ENCODE data around the gene CYTH1. TPM values are rescaled to one million over a fixed set of nuclear protein-coding genes. Genes with fewer than 3 reads are reported as not detected.
A peak's percentile ranks its signal among the peaks of the same experiment; 100 is the strongest.

CYTH1 gene
- total and polyA plus RNA-seq, 10 of the 15 experiments (the other 5 are each of a cell fraction or from before 2014, with no cell fraction given) = 6.6 to 188 (median 145) TPM

GRCh38 chr17:78800132-78800931 is 18.3 kb upstream of the CYTH1 start:
- Histone ChIP-seq H3K36me3 (ENCODE audit: control insufficient read depth in 2 of 2, insufficient read depth in 2 of 2, low read length in 1 of 2) (peaks cover 20 to 43% of the 10 kb centered on the region in 2 experiments), H3K9me3 (replicated peaks; ENCODE audit: control insufficient read depth, insufficient read depth, low read length) (no peaks in the 10 kb centered on the region), H3K4me3 (no peak overlapping the region), H3K4me2 (ENCODE audit: control insufficient read depth, insufficient read depth) (no peak overlapping the region), H3K9ac (ENCODE audit: control insufficient read depth, insufficient read depth, low read length) (no peak overlapping the region), H3K27ac (ENCODE audit: control insufficient read depth, insufficient read depth) (no peak overlapping the region), H3K4me1 (ENCODE audit: control insufficient read depth, insufficient read depth, low read length) (no peaks in the 10 kb centered on the region), H3K27me3 (replicated peaks in 1 of 2; ENCODE audit: control insufficient read depth in 2 of 2, insufficient read depth in 2 of 2, low read length in 1 of 2) (no peaks in the 10 kb centered on the region), H2AFZ (ENCODE audit: control insufficient read depth, low read depth, low read length) (no peak overlapping the region), H3K79me2 (ENCODE audit: control insufficient read depth, insufficient read depth, low read length) (no peaks in the 10 kb centered on the region), H4K20me1 (ENCODE audit: control insufficient read depth, insufficient read depth) (no peaks in the 10 kb centered on the region)
- ChIA-PET CTCF (interaction anchor here (0.9 to 2.3 kb wide), 5 partner anchors 10 to 303 kb away, joined by 3 to 14 read pairs (median 3); no protein-coding TSS in a partner anchor), RAD21 (ENCODE audit: unreplicated experiment) (interaction anchor here (1.0 to 1.7 kb wide), 3 partner anchors 78 to 91 kb away, joined by 3 to 7 read pairs (median 4); no protein-coding TSS in a partner anchor), POLR2A (interaction anchor here (1.0 to 1.1 kb wide), 2 partner anchors 11 to 19 kb away, joined by 3 to 7 read pairs; no protein-coding TSS in a partner anchor), SMC1A (ENCODE audit: uncharacterized antibody, unreplicated experiment) (interaction anchor here (0.7 to 1.9 kb wide), 5 partner anchors 18 to 303 kb away, joined by 3 to 7 read pairs (median 3); no protein-coding TSS in a partner anchor)
- ATAC-seq (no peak; the same call in 2 of the 3 replicates), FAIRE-seq (no peak), DNase-seq (ENCODE audit: low read depth, low spot score) (no peak)
- no peak for TF ChIP-seq GABPA (IDR thresholded peaks at IDR 0.05; ENCODE audit: low read depth)
- TF ChIP-seq E2F4 (IDR thresholded peaks at IDR 0.05; ENCODE audit: low read depth, low read length) = no peak
- TF ChIP-seq PML (IDR thresholded peaks at IDR 0.05; ENCODE audit: low read length) = no peak
- 0 out of 2 replicates have a peak, but pooled peaks have one; percentile 33 for TF ChIP-seq POLR2A (IDR thresholded peaks at IDR 0.05; ENCODE audit: low read depth, low read length)
- TF ChIP-seq SPI1 (IDR thresholded peaks at IDR 0.05; ENCODE audit: borderline replicate concordance, insufficient read depth, low read depth, low read length) = no peak
- no peak for TF ChIP-seq YY1 (IDR thresholded peaks at IDR 0.05; ENCODE audit: low read depth, low read length)
- no TSS peak for BruUV-seq (replicated peaks)
- in situ Hi-C loops (cut with MboI) = no loop called here
- 85% methylated on average over 17 of the region's 18 CpGs for WGBS (ENCODE audit: insufficient coverage, insufficient replicate concordance, low lambda C conversion rate, missing lambda C conversion rate)
- intact Hi-C loops (cut with micrococcal nuclease; ENCODE audit: unreplicated experiment) = no loop called here

All from GM12878 (cell line).